IPS DF 6.9 (cell line): Measurements from ENCODE around the gene CYYR1.
A peak's percentile ranks its signal among the peaks of the same experiment; 100 is the strongest.

ENCODE experiments used
- DNase-seq: peaks from one replicate; pipeline ENCODE4 v3.0.0-alpha.2; 2013; ENCODE audit warnings: low read depth, low spot score
- H3K27ac ChIP-seq: one replicate; pipeline ENCODE4 v1.5.1; 2013; ENCODE audit warnings: low read length, control low read depth
- H3K27me3 ChIP-seq: 2 replicates; pipeline ENCODE4 v1.6.1; 2013; ENCODE audit warnings: mild to moderate bottlenecking, low read length; ENCODE audit not compliant: control insufficient read depth, insufficient read depth
- H3K36me3 ChIP-seq: 2 replicates; pipeline ENCODE4 v1.6.1; 2013; ENCODE audit warnings: low read length; ENCODE audit not compliant: control insufficient read depth, insufficient read depth
- H3K4me1 ChIP-seq: 2 replicates; pipeline ENCODE4 v1.6.1; 2013; ENCODE audit warnings: low read length; ENCODE audit not compliant: control insufficient read depth, insufficient read depth
- H3K4me3 ChIP-seq: 2 replicates; pipeline ENCODE4 v1.5.1; 2013; ENCODE audit warnings: mild to moderate bottlenecking, low read length
- H3K9me3 ChIP-seq: 2 replicates; pipeline ENCODE4 v1.6.1; 2013; ENCODE audit warnings: low read length, inconsistent platforms; ENCODE audit not compliant: control insufficient read depth, insufficient read depth
- WGBS: extraction: QIAGEN DNeasy Blood & Tissue Kit; methylation state at CpG from one replicate; pipeline ENCODE4 v1.1.7; 2013; ENCODE audit warnings: mixed read lengths, missing lambda C conversion rate; ENCODE audit not compliant: insufficient read length, insufficient coverage; 5-methylcytosine and 5-hydroxymethylcytosine counted together

Gene CYYR1

DNA sequence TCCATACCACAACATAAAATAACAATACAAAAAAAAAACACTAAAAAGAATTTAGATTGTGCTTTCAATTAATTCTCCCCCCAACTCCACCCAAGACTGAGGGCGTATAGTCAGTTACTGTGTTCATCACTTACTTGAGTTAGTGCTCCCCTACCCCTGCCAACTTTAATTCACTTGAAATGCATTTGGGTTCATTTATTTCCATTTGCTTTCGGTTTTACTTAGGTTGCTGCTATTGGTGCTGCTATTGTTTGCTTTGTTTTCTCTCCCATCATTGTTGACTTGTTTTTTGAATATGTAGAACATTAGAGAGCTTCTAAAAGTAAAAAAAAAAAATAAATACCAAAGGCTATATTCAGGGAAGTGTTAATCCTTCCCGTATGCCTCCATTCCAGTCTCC is 10.7 kb upstream of the CYYR1 start:
- no peak overlapping the region for H3K27ac ChIP-seq
- WGBS, result no CpG with 5 or more reads among the region's 3 CpGs
- no peaks in the 10 kb centered on the region for H3K36me3 ChIP-seq
- no peaks in the 10 kb centered on the region for H3K9me3 ChIP-seq
- DNase-seq, result no peak
- no peak overlapping the region for H3K4me3 ChIP-seq
- no peaks in the 10 kb centered on the region for H3K4me1 ChIP-seq
- no peaks in the 10 kb centered on the region for H3K27me3 ChIP-seq

DNA sequence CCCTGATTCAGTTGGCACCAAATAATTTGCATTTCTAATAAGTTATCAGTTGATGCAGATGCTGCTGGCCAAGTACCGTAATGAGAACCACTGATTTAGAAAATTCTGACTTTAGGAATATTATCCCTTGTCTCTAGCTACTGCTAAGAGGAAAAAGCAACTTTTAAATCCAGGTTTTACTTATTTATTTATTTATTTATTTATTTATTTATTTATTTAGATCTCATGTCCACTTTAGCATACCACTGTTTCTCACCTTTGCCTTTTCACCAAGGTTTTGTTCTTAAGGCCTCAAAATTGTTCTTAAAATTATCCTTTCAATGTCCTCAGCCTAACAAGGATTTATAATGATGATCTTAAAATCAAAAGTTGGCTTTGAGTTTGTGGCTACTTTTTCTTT is 8.7 kb upstream of the CYYR1 start:
- no peak overlapping the region for H3K4me3 ChIP-seq
- no peaks in the 10 kb centered on the region for H3K4me1 ChIP-seq
- H3K9me3 ChIP-seq, result no peaks in the 10 kb centered on the region
- H3K36me3 ChIP-seq, result no peaks in the 10 kb centered on the region
- no peaks in the 10 kb centered on the region for H3K27me3 ChIP-seq
- H3K27ac ChIP-seq, result no peak overlapping the region
- DNase-seq, result no peak
- WGBS, result no CpG with 5 or more reads among the region's 1 CpG

DNA sequence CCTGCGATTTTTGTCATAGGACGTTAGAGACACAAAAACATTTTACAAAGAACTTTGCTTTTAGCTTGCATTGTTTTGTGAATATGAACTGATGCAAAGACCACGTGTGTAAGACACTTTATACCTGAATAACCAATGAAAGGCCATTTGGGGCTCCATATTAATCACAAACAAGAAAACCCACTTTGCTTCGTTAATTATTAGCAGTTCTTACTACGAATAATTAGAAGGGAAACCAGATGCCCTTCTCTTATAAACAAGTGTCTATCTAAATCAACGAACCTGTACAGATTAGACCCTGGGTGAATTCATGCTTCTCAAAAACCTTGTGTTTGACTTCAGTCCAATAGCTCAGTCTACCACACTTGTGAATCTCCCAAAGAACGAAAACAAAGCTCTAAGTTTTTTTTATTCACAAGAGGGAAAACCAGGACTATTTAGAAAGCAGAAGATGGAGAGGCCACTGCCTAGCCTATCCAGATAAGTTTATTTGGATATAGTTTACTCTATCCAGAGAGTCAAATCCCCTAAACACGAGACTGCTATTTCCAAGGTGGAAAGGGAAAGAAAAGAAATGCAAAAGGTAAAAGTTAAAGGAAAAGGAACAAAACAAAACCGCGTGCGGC is 897 bp downstream of the CYYR1 start:
- H3K9me3 ChIP-seq, result no peaks in the 10 kb centered on the region
- H3K36me3 ChIP-seq, result no peaks in the 10 kb centered on the region
- H3K27ac ChIP-seq, result no peak overlapping the region
- no peaks in the 10 kb centered on the region for H3K27me3 ChIP-seq
- WGBS, result no CpG with 5 or more reads among the region's 11 CpGs
- peak overlapping the region; percentile 82; the same call in 1 of the 2 replicates for H3K4me3 ChIP-seq
- no peaks in the 10 kb centered on the region for H3K4me1 ChIP-seq
- no peak for DNase-seq

DNA sequence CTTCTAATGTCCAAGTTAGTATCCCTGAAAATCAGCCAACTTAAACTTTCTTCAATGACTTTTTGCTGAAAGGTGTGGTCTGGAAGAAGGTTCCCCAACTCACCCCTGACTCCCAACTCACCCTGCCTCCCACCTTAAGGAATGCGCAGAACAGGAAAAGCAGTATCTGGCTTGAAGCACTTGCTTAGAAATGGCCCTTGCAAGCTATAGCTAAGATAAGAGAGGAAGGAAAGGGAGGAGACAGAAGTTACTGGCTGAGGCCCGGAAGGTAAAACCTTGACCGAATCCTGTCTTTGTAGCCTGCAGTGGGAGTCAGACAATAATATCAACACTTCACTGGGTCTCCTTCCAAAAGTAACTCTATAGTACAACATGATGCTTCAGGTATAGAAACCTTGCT is 2.9 kb downstream of the CYYR1 start:
- no CpG with 5 or more reads among the region's 3 CpGs for WGBS
- no peaks in the 10 kb centered on the region for H3K27me3 ChIP-seq
- H3K9me3 ChIP-seq, result no peaks in the 10 kb centered on the region
- H3K4me3 ChIP-seq, result no peak overlapping the region
- H3K4me1 ChIP-seq, result no peaks in the 10 kb centered on the region
- H3K27ac ChIP-seq, result no peak overlapping the region
- H3K36me3 ChIP-seq, result no peaks in the 10 kb centered on the region
- no peak for DNase-seq

DNA sequence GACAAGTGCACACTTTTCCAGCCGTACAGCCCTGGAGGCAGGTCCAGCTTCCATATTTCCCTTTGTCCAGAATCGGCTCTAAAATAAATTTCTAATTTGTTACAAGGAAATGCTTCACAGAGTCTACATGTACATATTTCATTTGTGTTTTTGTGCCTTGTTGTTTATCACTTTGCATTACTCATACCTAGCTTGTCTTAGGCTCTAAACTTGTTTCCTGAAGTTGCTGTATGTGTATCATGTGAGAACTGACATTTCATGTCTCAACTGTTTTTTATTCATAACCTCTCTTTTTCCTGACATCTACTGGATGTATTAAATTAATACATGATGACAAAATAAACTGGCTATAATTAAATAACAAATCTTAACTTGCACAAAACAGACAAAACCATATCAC is 7.5 kb downstream of the CYYR1 start:
- Histone ChIP-seq H3K4me1 (no peaks in the 10 kb centered on the region), H3K27me3 (no peaks in the 10 kb centered on the region), H3K36me3 (no peaks in the 10 kb centered on the region; the same call in 1 of the 2 replicates), H3K27ac (no peak overlapping the region), H3K4me3 (no peak overlapping the region), H3K9me3 (no peaks in the 10 kb centered on the region)
- WGBS, result no CpG with 5 or more reads among the region's 2 CpGs
- DNase-seq, result no peak

DNA sequence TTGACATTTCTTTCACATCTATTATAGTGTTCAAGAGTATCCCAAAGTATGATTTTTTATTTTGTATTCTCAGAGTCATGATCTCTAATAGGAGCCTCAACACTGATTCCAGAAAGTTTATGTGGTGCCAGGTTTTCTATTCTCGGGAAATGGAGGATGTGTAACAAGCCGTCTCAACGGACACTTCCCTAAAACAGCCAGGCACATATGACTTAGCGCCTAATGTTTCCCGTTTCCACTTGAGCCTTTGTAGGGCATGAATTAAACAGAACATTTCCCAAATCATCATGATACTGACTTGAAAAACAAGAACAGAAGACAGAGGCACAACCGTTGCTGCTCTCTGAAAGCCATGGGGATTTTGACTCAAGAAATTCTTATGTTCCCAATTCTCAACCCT is 8.0 kb downstream of the CYYR1 start:
- Histone ChIP-seq H3K27ac (no peak overlapping the region), H3K36me3 (no peaks in the 10 kb centered on the region; the same call in 1 of the 2 replicates), H3K27me3 (no peaks in the 10 kb centered on the region), H3K9me3 (no peaks in the 10 kb centered on the region), H3K4me1 (no peaks in the 10 kb centered on the region), H3K4me3 (no peak overlapping the region)
- no peak for DNase-seq
- WGBS, result no CpG with 5 or more reads among the region's 6 CpGs

DNA sequence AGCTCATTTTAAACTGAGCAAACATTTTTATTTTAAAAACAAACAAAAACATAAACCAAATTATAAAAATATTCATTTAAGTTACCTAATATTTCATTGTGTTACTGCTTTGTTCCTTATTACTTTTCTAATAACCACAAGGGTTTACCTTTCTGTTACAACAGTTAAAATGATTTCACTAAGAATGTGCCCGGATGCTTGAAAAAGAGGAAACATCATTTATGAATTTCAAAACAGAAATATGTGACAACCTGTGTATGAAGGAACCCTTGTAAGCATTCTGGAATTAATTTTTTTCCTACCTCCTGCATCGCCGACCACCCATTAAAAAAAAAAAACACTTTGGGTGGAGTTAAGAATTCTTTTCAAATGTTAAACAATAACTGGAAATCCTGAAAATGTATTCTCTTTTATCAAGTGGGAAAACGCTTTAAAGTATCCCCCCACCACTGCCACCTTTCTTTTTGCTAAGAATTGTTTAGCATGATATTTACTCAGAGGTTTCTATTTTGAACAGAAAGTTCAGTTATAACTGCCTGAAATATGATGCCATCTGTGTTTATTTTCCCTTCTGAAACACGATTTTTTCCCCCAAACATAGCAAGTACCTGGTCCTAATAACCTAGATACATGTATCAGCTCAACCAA is 9.1 kb downstream of the CYYR1 start:
- H3K9me3 ChIP-seq, result no peaks in the 10 kb centered on the region
- H3K27me3 ChIP-seq, result no peaks in the 10 kb centered on the region
- no CpG with 5 or more reads among the region's 5 CpGs for WGBS
- DNase-seq, result no peak
- no peaks in the 10 kb centered on the region for H3K4me1 ChIP-seq
- H3K27ac ChIP-seq, result no peak overlapping the region
- no peak overlapping the region for H3K4me3 ChIP-seq
- H3K36me3 ChIP-seq, result peaks cover under 1% of the 10 kb centered on the region; the same call in 1 of the 2 replicates

DNA sequence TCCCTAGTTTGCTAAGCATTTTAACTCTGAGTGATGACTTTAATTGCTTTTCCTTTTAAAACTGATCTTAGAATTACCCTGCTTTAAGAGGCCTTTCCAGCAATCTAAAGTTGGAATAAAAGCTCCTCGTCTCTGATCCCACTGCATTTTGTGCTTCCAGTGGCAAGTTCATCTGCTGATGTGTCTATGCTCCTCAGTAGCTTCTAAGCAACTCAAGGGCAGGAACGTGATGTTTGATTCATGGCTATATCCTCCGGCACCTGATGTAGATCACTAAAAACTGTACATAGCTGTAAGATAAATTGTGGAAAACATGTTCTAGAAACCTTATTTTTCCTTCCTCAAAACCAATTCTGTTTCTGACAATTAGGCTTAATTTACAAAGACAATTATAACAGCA is 12.5 kb downstream of the CYYR1 start:
- no peaks in the 10 kb centered on the region for H3K4me1 ChIP-seq
- no peaks in the 10 kb centered on the region for H3K9me3 ChIP-seq
- no peaks in the 10 kb centered on the region for H3K27me3 ChIP-seq
- no CpG with 5 or more reads among the region's 3 CpGs for WGBS
- H3K27ac ChIP-seq, result no peak overlapping the region
- DNase-seq, result no peak
- H3K4me3 ChIP-seq, result no peak overlapping the region
- H3K36me3 ChIP-seq, result peaks cover 2% of the 10 kb centered on the region; the same call in 1 of the 2 replicates

DNA sequence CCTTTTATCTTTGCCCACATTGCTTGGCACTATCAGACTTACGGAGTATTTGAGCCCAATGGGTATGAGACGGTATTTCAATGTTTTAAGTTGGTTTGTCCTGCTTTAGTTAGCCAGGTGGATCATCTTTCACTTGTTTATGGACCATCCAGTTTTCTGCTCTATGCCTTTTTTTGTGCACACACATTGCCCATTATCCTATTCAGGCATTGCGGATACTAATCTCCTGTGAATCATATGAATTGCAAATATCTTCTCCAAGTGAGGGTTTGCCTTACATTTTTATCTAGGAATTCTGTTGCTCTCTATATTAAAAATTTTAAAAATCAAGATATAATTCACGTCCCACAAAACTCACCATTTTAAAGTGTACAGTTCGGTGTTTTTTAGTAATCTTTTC is 14.0 kb downstream of the CYYR1 start:
- DNase-seq, result no peak
- Histone ChIP-seq H3K4me3 (no peak overlapping the region), H3K9me3 (no peaks in the 10 kb centered on the region), H3K27me3 (no peaks in the 10 kb centered on the region), H3K27ac (no peak overlapping the region), H3K36me3 (peaks cover 2% of the 10 kb centered on the region; the same call in 1 of the 2 replicates), H3K4me1 (no peaks in the 10 kb centered on the region)
- no CpG with 5 or more reads among the region's 5 CpGs for WGBS

DNA sequence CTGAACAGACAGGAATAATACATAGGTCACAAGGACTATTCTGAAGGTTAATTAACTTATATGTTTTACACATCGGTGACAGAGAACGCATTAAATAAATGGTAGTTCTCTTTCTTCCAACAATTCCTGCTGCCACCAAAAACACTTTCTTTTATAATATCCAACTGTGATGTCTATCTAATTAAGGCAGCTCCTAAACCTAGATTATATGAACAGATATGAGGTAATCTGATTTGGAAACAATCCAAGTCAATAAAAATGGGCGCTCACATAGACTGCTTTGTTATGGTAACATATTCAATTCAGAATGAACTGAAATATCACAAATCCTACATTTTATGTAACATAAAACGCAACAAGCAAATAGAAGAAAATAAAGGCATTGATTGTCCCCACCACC is 16.0 kb downstream of the CYYR1 start:
- Histone ChIP-seq H3K36me3 (peaks cover 2% of the 10 kb centered on the region; the same call in 1 of the 2 replicates), H3K4me1 (no peaks in the 10 kb centered on the region), H3K27ac (no peak overlapping the region), H3K27me3 (no peaks in the 10 kb centered on the region), H3K4me3 (no peak overlapping the region), H3K9me3 (no peaks in the 10 kb centered on the region)
- no CpG with 5 or more reads among the region's 4 CpGs for WGBS
- no peak for DNase-seq
